Neural cell (in vitro differentiated cells): Measurements from ENCODE around the gene ZSCAN21. TPM values are rescaled to one million over a fixed set of nuclear protein-coding genes. Genes with fewer than 3 reads are reported as not detected.

Experiments
- H2AFZ ChIP-seq: fragments of 200-600, 300-800 bp; sonication (generic), shearing (Covaris generic); 2 replicates; pipeline ENCODE4 v1.6.0; 2014; ENCODE audit warnings: low read depth, mild to moderate bottlenecking, antibody characterized with exemption, low read length, moderate library complexity
- H3F3A ChIP-seq: fragments of 200-600 bp; shearing (Covaris generic); 2 replicates; pipeline ENCODE4 v1.6.1; 2016; ENCODE audit warnings: mild to moderate bottlenecking, moderate library complexity, mixed read lengths, antibody characterized with exemption, low read length; ENCODE audit not compliant: insufficient read depth, poor library complexity, severe bottlenecking
- H3K27ac ChIP-seq: fragments of 200-600, 300-800 bp; sonication (generic), shearing (Covaris generic); 2 replicates; pipeline ENCODE4 v1.5.1; 2014; ENCODE audit warnings: mild to moderate bottlenecking, low read length, moderate library complexity
- H3K27me3 ChIP-seq: fragments of 300-800, 200-600 bp; sonication (generic), shearing (Covaris generic); 2 replicates; pipeline ENCODE4 v1.6.0; 2014; ENCODE audit warnings: mild to moderate bottlenecking, low read depth, low read length, moderate library complexity; ENCODE audit not compliant: insufficient read depth
- H3K36me3 ChIP-seq: fragments of 300-800, 200-600 bp; sonication (generic), shearing (Covaris generic); 2 replicates; pipeline ENCODE4 v1.5.1; 2014; ENCODE audit warnings: mild to moderate bottlenecking, antibody characterized with exemption, low read length, moderate library complexity; ENCODE audit not compliant: insufficient read depth
- H3K4me2 ChIP-seq: fragments of 300-800, 200-600 bp; sonication (generic), shearing (Covaris generic); 2 replicates; pipeline ENCODE4 v1.6.0; 2014; ENCODE audit warnings: mild to moderate bottlenecking, low read length
- H3K4me3 ChIP-seq: fragments of 300-800, 200-600 bp; sonication (generic), shearing (Covaris generic); 2 replicates; pipeline ENCODE4 v1.5.1; 2014; ENCODE audit warnings: mild to moderate bottlenecking, low read length, moderate library complexity
- H3K79me2 ChIP-seq: fragments of 200-600 bp; shearing (Covaris generic); replicated peaks from 2 replicates; pipeline ENCODE4 v1.6.0; 2014; ENCODE audit warnings: mild to moderate bottlenecking, low read length, moderate library complexity; ENCODE audit not compliant: insufficient read depth
- H3K9ac ChIP-seq: fragments of 300-800, 200-600 bp; sonication (generic), shearing (Covaris generic); 2 replicates; pipeline ENCODE4 v1.6.1; 2016; ENCODE audit warnings: mild to moderate bottlenecking, low read length, mixed read lengths
- H3K9me2 ChIP-seq: fragments of 200-600 bp; shearing (Covaris generic); 2 replicates; pipeline ENCODE4 v1.6.1; 2016; ENCODE audit warnings: mild to moderate bottlenecking, low read length, mixed read lengths; ENCODE audit not compliant: insufficient read depth
- H3K9me3 ChIP-seq: fragments of 200-600, 300-800 bp; sonication (generic), shearing (Covaris generic); 2 replicates; pipeline ENCODE4 v1.6.1; 2016; ENCODE audit warnings: mild to moderate bottlenecking, mixed run types, low read length, moderate library complexity, mixed read lengths
- H4K20me1 ChIP-seq: fragments of 200-600 bp; shearing (Covaris generic); 2 replicates; pipeline ENCODE4 v1.6.1; 2016; ENCODE audit warnings: mild to moderate bottlenecking, mixed run types; ENCODE audit not compliant: insufficient read depth
- EP300 ChIP-seq: fragments of 450-650 bp; conservative IDR thresholded peaks from 2 replicates; pipeline ENCODE4 v1.6.1; 2014; ENCODE audit warnings: antibody characterized with exemption, mild to moderate bottlenecking, moderate library complexity; ENCODE audit not compliant: poor library complexity, severe bottlenecking
- EZH2 ChIP-seq: fragments of 200-600, 300-800 bp; shearing (Covaris generic), sonication (generic); IDR thresholded peaks from 2 replicates; pipeline ENCODE4 v1.6.1; 2014; ENCODE audit warnings: antibody characterized with exemption, low read length, borderline replicate concordance, mild to moderate bottlenecking; ENCODE audit not compliant: insufficient read depth, poor library complexity, severe bottlenecking
- MXI1 ChIP-seq: fragments of 450-650 bp; conservative IDR thresholded peaks from 2 replicates; pipeline ENCODE4 v1.6.1; 2014; ENCODE audit warnings: antibody characterized with exemption, mild to moderate bottlenecking; ENCODE audit not compliant: poor library complexity, severe bottlenecking
- POLR2AphosphoS5 ChIP-seq: IDR thresholded peaks from 2 replicates; pipeline ENCODE4 v1.6.1; 2012
- RAD21 ChIP-seq: fragments of 450-650 bp; conservative IDR thresholded peaks from 2 replicates; pipeline ENCODE4 v1.6.1; 2014; ENCODE audit warnings: antibody characterized with exemption, mild to moderate bottlenecking, moderate library complexity
- REST ChIP-seq: IDR thresholded peaks from 2 replicates; pipeline ENCODE4 v1.6.1; 2012; ENCODE audit warnings: borderline replicate concordance
- SMC3 ChIP-seq: fragments of 450-650 bp; conservative IDR thresholded peaks from 2 replicates; pipeline ENCODE4 v1.6.1; 2014; ENCODE audit warnings: antibody characterized with exemption, mild to moderate bottlenecking, moderate library complexity; ENCODE audit not compliant: poor library complexity
- TAF1 ChIP-seq: IDR thresholded peaks from 2 replicates; pipeline ENCODE4 v1.6.1; 2012; ENCODE audit warnings: low read depth
- polyA plus RNA-seq: library from polyadenylated mRNA; depleted of rRNA; stranded (reverse); fragments of >200 nt; gene quantifications from 2 replicates; pipeline ENCODE4 v1.2.3, GENCODE V29; 2014
- TF ChIP-seq, protein P1 (sequence below): fragments of 450-650 bp; IDR thresholded peaks from 2 replicates; pipeline ENCODE4 v1.5.1; 2014; ENCODE audit warnings: antibody characterized with exemption, mild to moderate bottlenecking, moderate library complexity; ENCODE audit not compliant: poor library complexity, severe bottlenecking

ZSCAN21 gene
- polyA plus RNA-seq, 1 donor from 2014 or later: 27.6 TPM

DNA sequence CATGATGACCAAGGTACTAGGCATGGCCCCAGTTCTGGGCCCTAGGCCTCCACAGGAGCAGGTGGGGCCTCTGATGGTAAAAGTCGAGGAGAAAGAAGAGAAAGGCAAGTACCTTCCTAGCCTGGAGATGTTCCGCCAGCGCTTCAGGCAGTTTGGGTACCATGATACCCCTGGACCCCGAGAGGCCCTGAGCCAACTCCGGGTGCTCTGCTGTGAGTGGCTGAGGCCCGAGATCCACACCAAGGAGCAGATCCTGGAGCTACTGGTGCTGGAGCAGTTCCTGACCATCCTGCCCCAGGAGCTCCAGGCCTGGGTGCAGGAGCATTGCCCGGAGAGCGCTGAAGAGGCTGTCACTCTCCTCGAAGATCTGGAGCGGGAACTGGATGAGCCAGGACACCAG, 7.4 kb downstream of the ZSCAN21 start:
- H3K36me3 ChIP-seq: peaks cover 9% of the 10 kb centered on the region
- no peaks in the 10 kb centered on the region for H4K20me1 ChIP-seq
- no peak overlapping the region for H2AFZ ChIP-seq
- no peak overlapping the region for H3K4me3 ChIP-seq
- no peak for TF ChIP-seq SMC3
- no peaks in the 10 kb centered on the region for H3F3A ChIP-seq
- no peak overlapping the region for H3K27ac ChIP-seq
- H3K79me2 ChIP-seq: peaks cover 4% of the 10 kb centered on the region
- no peaks in the 10 kb centered on the region for H3K9me3 ChIP-seq
- H3K9ac ChIP-seq: no peak overlapping the region
- no peak overlapping the region for H3K4me2 ChIP-seq
- no peaks in the 10 kb centered on the region for H3K9me2 ChIP-seq
- no peaks in the 10 kb centered on the region for H3K27me3 ChIP-seq

- no peak overlapping the region for H3K4me2 ChIP-seq
- no peaks in the 10 kb centered on the region for H3K27me3 ChIP-seq
- H3K79me2 ChIP-seq: no peaks in the 10 kb centered on the region
- no peaks in the 10 kb centered on the region for H3K9me2 ChIP-seq
- no peak overlapping the region for H2AFZ ChIP-seq
- peaks cover 9% of the 10 kb centered on the region for H3K36me3 ChIP-seq
- H3F3A ChIP-seq: no peaks in the 10 kb centered on the region
- no peak overlapping the region for H3K4me3 ChIP-seq
- no peak overlapping the region for H3K9ac ChIP-seq
- H3K27ac ChIP-seq: no peak overlapping the region
- TF ChIP-seq EP300 (no peak), TAF1 (no peak), POLR2AphosphoS5 (no peak), EZH2 (no peak), SMC3 (no peak), RAD21 (no peak), REST (no peak), MXI1 (no peak)
- TF ChIP-seq, protein P1, sequence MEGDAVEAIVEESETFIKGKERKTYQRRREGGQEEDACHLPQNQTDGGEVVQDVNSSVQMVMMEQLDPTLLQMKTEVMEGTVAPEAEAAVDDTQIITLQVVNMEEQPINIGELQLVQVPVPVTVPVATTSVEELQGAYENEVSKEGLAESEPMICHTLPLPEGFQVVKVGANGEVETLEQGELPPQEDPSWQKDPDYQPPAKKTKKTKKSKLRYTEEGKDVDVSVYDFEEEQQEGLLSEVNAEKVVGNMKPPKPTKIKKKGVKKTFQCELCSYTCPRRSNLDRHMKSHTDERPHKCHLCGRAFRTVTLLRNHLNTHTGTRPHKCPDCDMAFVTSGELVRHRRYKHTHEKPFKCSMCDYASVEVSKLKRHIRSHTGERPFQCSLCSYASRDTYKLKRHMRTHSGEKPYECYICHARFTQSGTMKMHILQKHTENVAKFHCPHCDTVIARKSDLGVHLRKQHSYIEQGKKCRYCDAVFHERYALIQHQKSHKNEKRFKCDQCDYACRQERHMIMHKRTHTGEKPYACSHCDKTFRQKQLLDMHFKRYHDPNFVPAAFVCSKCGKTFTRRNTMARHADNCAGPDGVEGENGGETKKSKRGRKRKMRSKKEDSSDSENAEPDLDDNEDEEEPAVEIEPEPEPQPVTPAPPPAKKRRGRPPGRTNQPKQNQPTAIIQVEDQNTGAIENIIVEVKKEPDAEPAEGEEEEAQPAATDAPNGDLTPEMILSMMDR: no peak
- no peaks in the 10 kb centered on the region for H3K9me3 ChIP-seq
- no peaks in the 10 kb centered on the region for H4K20me1 ChIP-seq
Measured at GRCh38 chr7:100059251-100059739, 9.7 kb downstream of the ZSCAN21 start.
